IMR-90 (cell line): ENCODE measurements around the gene NEDD4L. TPM values are rescaled to one million over a fixed set of nuclear protein-coding genes. Genes with fewer than 3 reads are reported as not detected.

Experiments used
- ATAC-seq: fragments of 200-7000 bp; cut with Tn5 transposase; 2 replicates; pipeline ENCODE4 v1.9.1; 2020; ENCODE audit warnings: low read depth, mild to moderate bottlenecking, moderate library complexity
- BruUV-seq: library from RNA; stranded (reverse); fragments of 400-500 nt; replicated peaks from 2 replicates; lab custom pipeline; 2021; lab: Mats Ljungman, UMichigan
- CTCF ChIA-PET: fragments of 300-600 bp; formaldehyde crosslinking; extraction: SDS; loops from one replicate; lab custom pipeline; 2021; ENCODE audit warnings: antibody characterized with exemption; lab: Yijun Ruan, JAX
- POLR2A ChIA-PET: fragments of 300-600 bp; sonication (Branson Sonifier 250); formaldehyde crosslinking; loops from one replicate; lab custom pipeline; 2022; ENCODE audit warnings: antibody characterized with exemption; ENCODE audit not compliant: unreplicated experiment; lab: Charles Lee
- DNase-seq: peaks from one replicate; pipeline ENCODE4 v3.0.0; 2013
- H2AFZ ChIP-seq: replicated peaks from 2 replicates; pipeline ENCODE3; 2013; ENCODE audit warnings: low read length, mild to moderate bottlenecking; ENCODE audit not compliant: poor library complexity
- H2AK5ac ChIP-seq: 2 replicates; pipeline ENCODE4 v1.6.1; 2013; ENCODE audit warnings: low read depth, low read length, inconsistent platforms
- H2AK9ac ChIP-seq: replicated peaks from 2 replicates; pipeline ENCODE3; 2013; ENCODE audit warnings: mild to moderate bottlenecking, low read depth, low read length, moderate library complexity; ENCODE audit not compliant: poor library complexity
- H2BK120ac ChIP-seq: 2 replicates; pipeline ENCODE4 v1.6.1; 2013; ENCODE audit warnings: low read depth, low read length, inconsistent platforms
- H2BK15ac ChIP-seq: 3 replicates; pipeline ENCODE4 v1.6.1; 2013; ENCODE audit warnings: low read depth, low read length, inconsistent platforms
- H2BK20ac ChIP-seq: 2 replicates; pipeline ENCODE4 v1.6.1; 2013; ENCODE audit warnings: low read depth, mild to moderate bottlenecking, inconsistent platforms, low read length, moderate library complexity
- H2BK5ac ChIP-seq: 2 replicates; pipeline ENCODE4 v1.6.1; 2013; ENCODE audit warnings: mild to moderate bottlenecking, low read depth, low read length, inconsistent platforms; ENCODE audit not compliant: poor library complexity, severe bottlenecking
- H3K14ac ChIP-seq: replicated peaks from 2 replicates; pipeline ENCODE4 v1.6.1; 2013; ENCODE audit warnings: low read depth, low read length, inconsistent platforms
- H3K18ac ChIP-seq: 2 replicates; pipeline ENCODE4 v1.6.1; 2013; ENCODE audit warnings: low read depth, low read length, control low read depth
- H3K23ac ChIP-seq: 2 replicates; pipeline ENCODE4 v1.6.1; 2013; ENCODE audit warnings: low read depth, low read length, inconsistent platforms
- H3K27ac ChIP-seq: 2 replicates; pipeline ENCODE4 v1.5.1; 2013; ENCODE audit warnings: mild to moderate bottlenecking, control low read depth, low read length; ENCODE audit not compliant: insufficient read depth
- H3K27me3 ChIP-seq: 2 replicates; pipeline ENCODE4 v1.6.1; 2013; ENCODE audit warnings: low read length; ENCODE audit not compliant: control insufficient read depth, insufficient read depth
- H3K36me3 ChIP-seq: 2 replicates; pipeline ENCODE4 v1.6.1; 2013; ENCODE audit warnings: low read length, mixed read lengths; ENCODE audit not compliant: control insufficient read depth, insufficient read depth
- H3K4ac ChIP-seq: 2 replicates; pipeline ENCODE4 v1.6.1; 2013; ENCODE audit warnings: low read depth, low read length, inconsistent platforms
- H3K4me1 ChIP-seq: 2 replicates; pipeline ENCODE4 v1.6.1; 2013; ENCODE audit warnings: low read length, mixed read lengths; ENCODE audit not compliant: control insufficient read depth, insufficient read depth
- H3K4me2 ChIP-seq: 2 replicates; pipeline ENCODE4 v1.6.1; 2013; ENCODE audit warnings: low read depth, mild to moderate bottlenecking, control low read depth, low read length, moderate library complexity
- H3K4me3 ChIP-seq: 2 replicates; pipeline ENCODE4 v1.5.1; 2013; ENCODE audit warnings: low read depth, mild to moderate bottlenecking, control low read depth, low read length, moderate library complexity; ENCODE audit not compliant: insufficient read depth
- H3K56ac ChIP-seq: 2 replicates; pipeline ENCODE4 v1.6.1; 2013; ENCODE audit warnings: low read length, inconsistent platforms; ENCODE audit not compliant: insufficient read depth; ENCODE audit errors: extremely low read depth
- H3K79me1 ChIP-seq, 2 experiments: 2 replicates each; pipeline ENCODE4 v1.6.1; 2013; ENCODE audit warnings: low read length in 2 of 2, inconsistent platforms in 1 of 2, low read depth in 1 of 2
- H3K9ac ChIP-seq: 2 replicates; pipeline ENCODE4 v1.6.1; 2013; ENCODE audit warnings: low read depth, low read length, control low read depth
- H3K9me1 ChIP-seq: 2 replicates; pipeline ENCODE4 v1.6.1; 2013; ENCODE audit warnings: low read length, inconsistent platforms; ENCODE audit not compliant: insufficient read depth
- H3K9me3 ChIP-seq: 2 replicates; pipeline ENCODE4 v1.6.1; 2013; ENCODE audit warnings: low read length; ENCODE audit not compliant: control insufficient read depth, insufficient read depth
- H4K20me1 ChIP-seq: 2 replicates; pipeline ENCODE4 v1.6.1; 2013; ENCODE audit warnings: low read length, inconsistent platforms; ENCODE audit not compliant: insufficient read depth
- H4K5ac ChIP-seq: 2 replicates; pipeline ENCODE4 v1.6.1; 2013; ENCODE audit warnings: mild to moderate bottlenecking, low read depth, low read length, control low read depth
- H4K8ac ChIP-seq, 2 experiments: 2 replicates each; pipeline ENCODE4 v1.6.1; 2013; ENCODE audit warnings: low read depth in 2 of 2, low read length in 2 of 2, control low read depth in 1 of 2, inconsistent platforms in 1 of 2
- H4K91ac ChIP-seq: 2 replicates; pipeline ENCODE4 v1.6.1; 2013; ENCODE audit warnings: low read depth, low read length, inconsistent platforms; ENCODE audit not compliant: insufficient read depth
- MAZ ChIP-seq: IDR thresholded peaks from 2 replicates; pipeline ENCODE4 v1.6.1; 2012; ENCODE audit warnings: low read depth, mild to moderate bottlenecking, low read length, improper control_type of control experiment, moderate library complexity, borderline replicate concordance
- POLR2A ChIP-seq: IDR thresholded peaks from 2 replicates; pipeline ENCODE4 v1.6.1; 2012; ENCODE audit warnings: mild to moderate bottlenecking, low read depth, low read length
- RCOR1 ChIP-seq: IDR thresholded peaks from 2 replicates; pipeline ENCODE4 v1.6.1; 2012; ENCODE audit warnings: mild to moderate bottlenecking, low read length, improper control_type of control experiment; ENCODE audit not compliant: insufficient replicate concordance
- USF2 ChIP-seq: fragments of 150-350 bp; IDR thresholded peaks from 2 replicates; pipeline ENCODE4 v1.6.1; 2017; ENCODE audit warnings: mild to moderate bottlenecking, antibody characterized with exemption, low read length, low read depth
- WGBS, 2 experiments: methylation state at CpG; one replicate each; pipeline versions ENCODE4 v1.1.5 to v1.1.7; 2013; ENCODE audit warnings: missing lambda C conversion rate in 2 of 2; ENCODE audit not compliant: insufficient read length in 1 of 2; ENCODE audit errors: extremely low coverage in 2 of 2; 5-methylcytosine and 5-hydroxymethylcytosine counted together
- dilution Hi-C: fragments of 300-500 bp; cut with HindIII; formaldehyde crosslinking; loops from one replicate; pipeline ENCODE4 v1.14.3; 2018; ENCODE audit warnings: low sequenced_read_pairs; ENCODE audit not compliant: unreplicated experiment
- in situ Hi-C: fragments of 300-500 bp; cut with MboI; formaldehyde crosslinking; loops from 3 replicates; pipeline ENCODE4 v1.14.3; 2019; ENCODE audit warnings: low sequenced_read_pairs, inconsistent platforms, mixed read lengths
- intact Hi-C: fragments of 100-400 bp; cut with micrococcal nuclease; formaldehyde crosslinking; loops from 2 replicates; pipeline ENCODE4 v1.10.0; 2022
- polyA plus RNA-seq, 3 experiments: library from polyadenylated mRNA; depleted of rRNA; stranded (reverse); fragments of >200 nt; gene quantifications; 2 replicates each; pipeline ENCODE4 v1.2.3, GENCODE V29; 2012; ENCODE audit warnings: low replicate concordance in 1 of 3
- total RNA-seq: library from RNA; depleted of rRNA; stranded (reverse); fragments of >200 nt; gene quantifications from 2 replicates; pipeline ENCODE4 v1.2.3, GENCODE V29; 2012

NEDD4L gene
- total and polyA plus RNA-seq, 2 of the 4 experiments (the other 2 are of a cell fraction): 10.0 to 10.9 TPM

GRCh38 chr18:58196164-58196563 is 152.1 kb downstream of the NEDD4L start:
- intact Hi-C loops: no loop called here
- Histone ChIP-seq H3K27me3 (no peaks in the 10 kb centered on the region), H2BK20ac (no peak overlapping the region), H3K14ac (no peak overlapping the region), H3K9me3 (no peaks in the 10 kb centered on the region), H3K18ac (no peak overlapping the region), H3K36me3 (no peaks in the 10 kb centered on the region), H2BK120ac (no peak overlapping the region), H3K79me1 (peaks cover 3 to 5% of the 10 kb centered on the region in 2 experiments; a peak in 1 of 4 replicates), H4K20me1 (no peaks in the 10 kb centered on the region), H2BK15ac (no peak overlapping the region), H3K56ac (no peak overlapping the region), H3K4me1 (peaks cover 5% of the 10 kb centered on the region; the same call in 1 of the 2 replicates), H3K4me3 (no peak overlapping the region), H3K23ac (no peak overlapping the region), H4K8ac (no peak overlapping the region), H3K4ac (no peak overlapping the region), H3K27ac (no peak overlapping the region), H3K9ac (no peak overlapping the region), H4K91ac (no peak overlapping the region), H2AK9ac (no peak overlapping the region), H3K4me2 (no peak overlapping the region), H2BK5ac (no peak overlapping the region), H3K9me1 (0 out of 2 replicates have a peak, but pooled peaks cover 11% of the 10 kb centered on the region), H2AK5ac (no peak overlapping the region), H2AFZ (no peak overlapping the region), H4K5ac (no peak overlapping the region)
- in situ Hi-C loops: no loop called here
- dilution Hi-C loops: no loop called here
- DNase-seq (no peak), ATAC-seq (no peak)
- 60% methylated on average over 1 of the region's 3 CpGs; no CpG with 5 or more reads in 1 of the 2 experiments for WGBS, 2 experiments
- POLR2A ChIA-PET: interaction anchor here (0.6 kb wide), 1 partner anchor 19 kb away, joined by 4 read pairs; no protein-coding TSS in a partner anchor
- CTCF ChIA-PET: no interaction called here
- BruUV-seq: no TSS peak
- TF ChIP-seq MAZ (no peak), POLR2A (no peak), USF2 (no peak), RCOR1 (no peak)
